DMS153 (cell line): ENCODE data around the gene SH2D1A.

ENCODE experiments used
- DNase-seq: peaks from one replicate; lab custom pipeline; 2025; lab: John Stamatoyannopoulos, UW

Gene SH2D1A

DNA sequence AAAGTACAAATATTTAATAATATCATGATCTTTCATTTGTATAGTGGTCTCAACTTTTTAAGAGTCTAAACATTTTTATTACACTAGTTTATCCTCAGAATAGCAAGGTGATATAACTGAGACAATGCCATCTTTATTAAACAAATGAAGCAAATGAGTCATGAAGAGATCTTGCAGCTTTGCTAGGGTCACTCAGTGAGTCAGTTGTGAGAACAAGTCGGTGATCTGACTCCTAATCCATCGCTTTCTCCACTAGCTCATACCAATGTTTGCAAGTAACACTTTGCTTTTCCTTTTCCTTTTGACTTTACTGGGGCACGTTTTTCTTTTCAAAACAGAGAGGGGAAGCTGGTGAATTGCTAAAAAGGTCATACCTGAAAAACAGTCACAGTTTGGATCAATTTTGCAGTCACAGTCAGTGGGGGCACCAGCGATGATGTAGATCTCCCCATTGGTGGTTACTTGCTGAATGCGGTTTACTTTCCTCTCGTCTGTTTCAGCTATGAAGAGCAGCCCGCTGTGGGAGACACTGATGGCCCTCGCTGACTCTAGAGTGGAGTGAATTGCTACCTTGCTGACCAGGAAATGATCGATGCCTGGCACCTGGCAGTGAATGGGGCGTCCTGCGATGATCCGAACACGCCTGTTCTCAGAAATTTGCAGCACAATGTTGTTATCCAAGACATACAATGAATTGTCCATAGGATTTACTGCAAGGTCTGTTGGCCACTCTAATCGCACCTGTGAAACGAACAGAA, 75.7 kb downstream of the SH2D1A start:
- DNase-seq: no peak
